H9 (cell line): Measurements from ENCODE around the gene TNFSF10. TPM values are rescaled to one million over a fixed set of nuclear protein-coding genes. Genes with fewer than 3 reads are reported as not detected.

Experiments used
- DNase-seq: peaks from one replicate; pipeline ENCODE4 v3.0.0-alpha.2; 2017
- H2AFZ ChIP-seq: one replicate; pipeline ENCODE4 v1.6.1; 2013; ENCODE audit warnings: mild to moderate bottlenecking, low read length, control low read depth, moderate library complexity
- H2AK5ac ChIP-seq: 2 replicates; pipeline ENCODE4 v1.6.1; 2013; ENCODE audit warnings: low read length, control low read depth, mixed read lengths; ENCODE audit not compliant: insufficient read length
- H2BK120ac ChIP-seq: one replicate; pipeline ENCODE4 v1.6.1; 2013; ENCODE audit warnings: low read depth, mild to moderate bottlenecking, low read length, control low read depth, inconsistent platforms; ENCODE audit not compliant: poor library complexity, severe bottlenecking
- H2BK12ac ChIP-seq: 2 replicates; pipeline ENCODE4 v1.6.1; 2013; ENCODE audit warnings: low read length, control low read depth, mixed read lengths, low read depth; ENCODE audit not compliant: insufficient read length
- H2BK15ac ChIP-seq: 2 replicates; pipeline ENCODE4 v1.6.1; 2013; ENCODE audit warnings: low read depth, low read length, control low read depth
- H2BK20ac ChIP-seq: one replicate; pipeline ENCODE4 v1.6.1; 2013; ENCODE audit warnings: low read depth, mild to moderate bottlenecking, low read length, control low read depth, inconsistent platforms; ENCODE audit not compliant: poor library complexity, severe bottlenecking
- H2BK5ac ChIP-seq: 2 replicates; pipeline ENCODE4 v1.6.1; 2013; ENCODE audit warnings: low read length, control low read depth, mixed read lengths; ENCODE audit not compliant: insufficient read length
- H3K14ac ChIP-seq: 2 replicates; pipeline ENCODE4 v1.6.1; 2013; ENCODE audit warnings: low read length, control low read depth; ENCODE audit not compliant: insufficient read depth
- H3K18ac ChIP-seq: 2 replicates; pipeline ENCODE4 v1.6.1; 2013; ENCODE audit warnings: low read depth, mild to moderate bottlenecking, mixed read lengths, low read length, control low read depth; ENCODE audit not compliant: insufficient read length
- H3K23ac ChIP-seq: 2 replicates; pipeline ENCODE4 v1.6.1; 2013; ENCODE audit warnings: low read length, control low read depth, mixed read lengths, low read depth; ENCODE audit not compliant: insufficient read length
- H3K23me2 ChIP-seq: 2 replicates; pipeline ENCODE4 v1.6.1; 2013; ENCODE audit warnings: low read depth, mild to moderate bottlenecking, mixed read lengths, low read length, control low read depth; ENCODE audit not compliant: insufficient read length, poor library complexity, severe bottlenecking
- H3K27ac ChIP-seq: 2 replicates; pipeline ENCODE4 v1.5.1; 2013; ENCODE audit warnings: low read length, control low read depth, mixed read lengths, low read depth; ENCODE audit not compliant: insufficient read length
- H3K27me3 ChIP-seq: 2 replicates; pipeline ENCODE4 v1.6.1; 2013; ENCODE audit warnings: low read length, control low read depth, inconsistent platforms; ENCODE audit not compliant: insufficient read depth
- H3K4ac ChIP-seq: 2 replicates; pipeline ENCODE4 v1.6.1; 2013; ENCODE audit warnings: low read depth, mild to moderate bottlenecking, control low read depth, inconsistent platforms, low read length, moderate library complexity
- H3K4me1 ChIP-seq: 2 replicates; pipeline ENCODE4 v1.6.1; 2013; ENCODE audit warnings: low read length, control low read depth, inconsistent platforms; ENCODE audit not compliant: insufficient read depth
- H3K4me2 ChIP-seq: 2 replicates; pipeline ENCODE4 v1.6.1; 2013; ENCODE audit warnings: low read length, control low read depth, mixed read lengths; ENCODE audit not compliant: insufficient read length, insufficient read depth
- H3K56ac ChIP-seq: 2 replicates; pipeline ENCODE4 v1.6.1; 2013; ENCODE audit warnings: low read depth, mild to moderate bottlenecking, mixed read lengths, low read length, control low read depth; ENCODE audit not compliant: insufficient read length
- H3K79me1 ChIP-seq: 2 replicates; pipeline ENCODE4 v1.6.1; 2013; ENCODE audit warnings: low read depth, mild to moderate bottlenecking, moderate library complexity, low read length, control low read depth, inconsistent platforms; ENCODE audit not compliant: insufficient read depth, poor library complexity, severe bottlenecking
- H3K79me2 ChIP-seq: 2 replicates; pipeline ENCODE4 v1.6.1; 2013; ENCODE audit warnings: low read length, control low read depth, inconsistent platforms; ENCODE audit not compliant: insufficient read depth
- H3K9ac ChIP-seq: 2 replicates; pipeline ENCODE4 v1.6.1; 2013; ENCODE audit warnings: low read length, control low read depth, mixed read lengths; ENCODE audit not compliant: insufficient read length; ENCODE audit errors: extremely low read depth
- H3K9me3 ChIP-seq: one replicate; pipeline ENCODE4 v1.6.1; 2013; ENCODE audit warnings: low read depth, low read length, inconsistent platforms; ENCODE audit not compliant: control insufficient read depth
- H3T11ph ChIP-seq: one replicate; pipeline ENCODE4 v1.6.1; 2013; ENCODE audit warnings: mild to moderate bottlenecking, low read length, control low read depth, inconsistent platforms
- H4K20me1 ChIP-seq: one replicate; pipeline ENCODE4 v1.6.1; 2013; ENCODE audit not compliant: control insufficient read depth, insufficient read length, insufficient read depth
- H4K5ac ChIP-seq: 2 replicates; pipeline ENCODE4 v1.6.1; 2013; ENCODE audit warnings: low read depth, mild to moderate bottlenecking, mixed read lengths, low read length, control low read depth; ENCODE audit not compliant: insufficient read length
- H4K8ac ChIP-seq: replicated peaks from 2 replicates; pipeline ENCODE4 v1.6.1; 2013; ENCODE audit warnings: low read length, control low read depth, mixed read lengths, low read depth; ENCODE audit not compliant: insufficient read length
- H4K91ac ChIP-seq: 2 replicates; pipeline ENCODE4 v1.6.1; 2013; ENCODE audit warnings: low read depth, mild to moderate bottlenecking, moderate library complexity, mixed read lengths, low read length, control low read depth; ENCODE audit not compliant: insufficient read length
- H3K27ac Mint-ChIP-seq, 3 experiments: 2 replicates in 2 of 3; 3 replicates in 1 of 3; pipeline ENCODE4 v1.8.0; 2020 to 2021; ENCODE audit warnings: mixed read lengths in 3 of 3, mild to moderate bottlenecking in 1 of 3, moderate library complexity in 1 of 3
- H3K27me3 Mint-ChIP-seq: 2 replicates; pipeline ENCODE4 v1.8.0; 2021; ENCODE audit warnings: low read depth, mild to moderate bottlenecking, moderate library complexity, mixed read lengths
- H3K36me3 Mint-ChIP-seq, 3 experiments: 2 replicates in 2 of 3; 3 replicates in 1 of 3; pipeline ENCODE4 v1.8.0; 2020 to 2021; ENCODE audit warnings: low read depth in 3 of 3, mixed read lengths in 3 of 3; ENCODE audit not compliant: insufficient read depth in 1 of 3
- H3K4me1 Mint-ChIP-seq, 2 experiments: 2 replicates each; pipeline ENCODE4 v1.8.0; 2020; ENCODE audit warnings: mixed read lengths in 2 of 2
- H3K4me3 Mint-ChIP-seq, 2 experiments: 2 replicates in 1 of 2; 3 replicates in 1 of 2; pipeline ENCODE4 v1.8.0; 2020 to 2021; ENCODE audit warnings: mild to moderate bottlenecking in 2 of 2, mixed read lengths in 2 of 2, moderate library complexity in 1 of 2
- H3K9me3 Mint-ChIP-seq, 2 experiments: 2 replicates in 1 of 2; 3 replicates in 1 of 2; pipeline ENCODE4 v1.8.0; 2020; ENCODE audit warnings: mild to moderate bottlenecking in 2 of 2, mixed read lengths in 2 of 2, moderate library complexity in 1 of 2
- CTCF ChIP-seq: fragments of 200-600 bp; sonication (generic); conservative IDR thresholded peaks from 3 replicates; pipeline ENCODE4 v1.8.0; 2021; ENCODE audit warnings: antibody characterized with exemption, mild to moderate bottlenecking
- WGBS: extraction: QIAGEN DNeasy Blood & Tissue Kit; methylation state at CpG from one replicate; pipeline ENCODE4 v1.1.7; 2013; ENCODE audit warnings: missing lambda C conversion rate, low lambda C conversion rate, mixed read lengths; ENCODE audit not compliant: insufficient read length; ENCODE audit errors: extremely low coverage; 5-methylcytosine and 5-hydroxymethylcytosine counted together
- total RNA-seq: library from RNA; stranded (reverse); gene quantifications from 2 replicates; pipeline ENCODE4 v1.2.1, GENCODE V29; 2021

The TNFSF10 gene
- total RNA-seq, 1 experiment from 2014 or later: not detected

DNA sequence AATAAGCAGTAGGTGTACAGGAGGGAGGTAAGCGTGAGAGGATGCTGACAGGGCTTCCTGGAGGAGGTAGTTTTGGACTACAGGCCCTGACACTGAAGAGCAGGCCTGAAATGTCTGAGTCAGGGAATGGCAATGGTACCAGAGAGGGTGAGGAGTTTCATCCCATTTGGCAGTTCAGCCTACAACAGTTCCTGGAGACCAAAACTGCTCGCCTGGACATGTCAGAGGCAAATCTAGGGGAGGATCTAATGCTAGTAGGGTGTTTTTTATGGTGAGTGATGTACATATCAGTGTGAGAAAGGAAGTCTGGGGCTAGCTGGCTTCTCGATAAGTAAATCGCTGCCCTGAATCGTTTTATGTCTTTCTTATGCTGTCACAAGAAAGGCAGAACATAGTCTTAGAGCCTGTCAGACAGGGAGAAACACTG is 13.8 kb upstream of the TNFSF10 start:
- Histone ChIP-seq H3K27me3 (no peaks in the 10 kb centered on the region), H3K23me2 (no peaks in the 10 kb centered on the region), H3K79me2 (no peaks in the 10 kb centered on the region), H2BK12ac (no peak overlapping the region), H4K5ac (no peak overlapping the region), H3K4me1 (peaks cover 9% of the 10 kb centered on the region; the same call in 1 of the 2 replicates), H3K18ac (no peak overlapping the region), H2BK120ac (no peak overlapping the region), H4K20me1 (no peaks in the 10 kb centered on the region), H3K27ac (no peak overlapping the region), H3K4ac (no peak overlapping the region), H2BK15ac (no peak overlapping the region), H2AK5ac (no peak overlapping the region), H2BK5ac (no peak overlapping the region), H3K79me1 (no peaks in the 10 kb centered on the region), H3T11ph (no peak overlapping the region), H2BK20ac (no peak overlapping the region), H3K14ac (no peak overlapping the region), H4K91ac (no peak overlapping the region), H3K9ac (no peak overlapping the region), H2AFZ (no peak overlapping the region), H3K9me3 (no peaks in the 10 kb centered on the region), H4K8ac (no peak overlapping the region), H3K56ac (no peak overlapping the region), H3K4me2 (no peak overlapping the region), H3K23ac (no peak overlapping the region)
- Mint-ChIP-seq H3K27me3 (peaks cover 3% of the 10 kb centered on the region; the same call in 1 of the 2 replicates), H3K4me1 (peaks cover 3 to 9% of the 10 kb centered on the region in 2 experiments; a peak in 1 of 4 replicates), H3K36me3 (no peaks in the 10 kb centered on the region), H3K4me3 (no peak overlapping the region), H3K27ac (no peak overlapping the region), H3K9me3 (no peaks in the 10 kb centered on the region)
- DNase-seq: no peak
- WGBS: no CpG with 5 or more reads among the region's 5 CpGs
- TF ChIP-seq CTCF: no peak
